Right lung (tissue), 10 donors: ENCODE measurements around the gene C1orf226. TPM values are rescaled to one million over a fixed set of nuclear protein-coding genes. Genes with fewer than 3 reads are reported as not detected.
"Not testable (repeated sequence)": the region's sequence is repeated elsewhere in the genome, so short reads cannot be mapped to it uniquely, and the experiment has no call there.

Source experiments
- DNase-seq, 2 donors: peaks; one replicate each; pipeline ENCODE4 v3.0.0-alpha.2; 2013
- long read RNA-seq, 8 donors: transcript quantifications; one replicate each; lab custom pipeline, GENCODE V29; 2026
- polyA plus RNA-seq, 5 donors: library from polyadenylated mRNA; unstranded; fragments of 120-200 nt; gene quantifications; one replicate each; pipeline versions ENCODE4 v1.2.1 to v1.2.3, GENCODE V29; 2013; ENCODE audit warnings: inconsistent platforms in 1 of 5, low replicate concordance in 1 of 5; ENCODE audit not compliant: insufficient read length in 5 of 5, insufficient read depth in 1 of 5

The C1orf226 gene, protein sequence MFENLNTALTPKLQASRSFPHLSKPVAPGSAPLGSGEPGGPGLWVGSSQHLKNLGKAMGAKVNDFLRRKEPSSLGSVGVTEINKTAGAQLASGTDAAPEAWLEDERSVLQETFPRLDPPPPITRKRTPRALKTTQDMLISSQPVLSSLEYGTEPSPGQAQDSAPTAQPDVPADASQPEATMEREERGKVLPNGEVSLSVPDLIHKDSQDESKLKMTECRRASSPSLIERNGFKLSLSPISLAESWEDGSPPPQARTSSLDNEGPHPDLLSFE
- 1 to 10 TPM; 3.7 to 5.5 (median 4.3) TPM for polyA plus RNA-seq
- long read RNA-seq, donor 1: 0 reads
- long read RNA-seq, donor 2: 0 reads
- long read RNA-seq, donor 3: 0 reads
- long read RNA-seq, donor 4: 0 reads
- long read RNA-seq, donor 5: 0 reads
- long read RNA-seq, donor 6: 0 reads
- long read RNA-seq, donor 7: 0 reads
- long read RNA-seq, donor 8: 0 reads

DNA sequence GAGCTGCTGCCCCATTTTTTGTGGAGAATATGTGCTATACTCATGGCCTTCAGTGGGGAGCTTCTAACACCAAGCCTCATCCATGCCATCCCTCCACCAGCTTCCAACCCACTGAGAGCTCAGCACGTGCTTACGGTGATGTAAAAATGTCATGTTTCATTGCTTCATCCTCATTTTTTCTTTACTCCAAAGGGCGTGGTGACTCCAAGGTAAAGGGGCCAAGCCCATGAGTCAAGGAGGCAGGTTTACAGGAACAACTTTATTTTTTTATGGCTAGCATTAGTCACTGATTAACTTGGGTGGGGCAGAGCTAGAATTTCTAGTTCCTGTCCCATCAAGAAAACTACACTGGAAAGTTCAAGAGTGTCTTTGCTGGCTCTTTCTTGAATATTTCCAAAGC, at the start of gene C1orf226:
Gene C1orf226, plus strand, starts transcription at position 346 of the 400 bp plus-strand sequence. CDS start 174 bp downstream, outside the sequence.
- no peak for DNase-seq

DNA sequence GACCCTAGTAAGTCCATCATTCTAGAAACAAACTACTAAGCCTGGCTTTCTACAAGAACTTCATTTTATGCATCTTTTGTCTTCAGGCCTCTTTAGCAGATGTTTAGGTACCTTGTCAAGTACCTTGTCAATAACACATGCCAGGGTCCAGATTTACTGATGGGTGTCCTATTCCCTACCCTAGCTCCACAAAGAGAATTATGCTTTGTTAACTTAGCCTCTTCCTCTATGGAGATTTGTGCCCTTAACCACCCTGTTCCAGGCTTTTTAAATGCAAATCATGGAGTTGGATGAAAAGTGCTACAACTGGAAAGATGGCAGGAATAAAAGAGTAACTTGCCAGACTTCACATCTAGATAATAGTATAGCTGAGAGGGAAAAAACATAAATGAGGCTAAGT, 47.5 kb upstream of the C1orf226 start:
- no peak for DNase-seq

DNA sequence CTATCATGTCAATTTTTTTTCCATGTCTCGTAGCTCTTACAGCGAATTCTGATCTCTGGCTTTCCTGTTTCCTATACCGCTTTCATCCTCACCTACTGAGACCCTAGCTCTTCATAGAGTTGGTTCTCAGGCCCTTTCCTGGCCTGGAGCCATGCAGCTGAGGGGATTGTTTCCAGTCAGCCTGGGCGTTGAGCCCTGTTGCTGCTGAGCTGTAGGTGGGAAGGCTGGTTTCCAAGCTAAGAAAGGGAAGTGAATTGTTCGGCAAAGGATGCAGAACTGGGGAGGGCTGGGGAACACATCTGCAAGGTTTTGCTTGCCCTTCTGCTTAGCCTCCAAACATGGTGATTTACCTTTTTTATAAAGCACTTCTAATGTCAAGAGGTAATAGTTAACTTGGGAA, 46.4 kb upstream of the C1orf226 start:
- DNase-seq: peak; percentile 20 to 21

DNA sequence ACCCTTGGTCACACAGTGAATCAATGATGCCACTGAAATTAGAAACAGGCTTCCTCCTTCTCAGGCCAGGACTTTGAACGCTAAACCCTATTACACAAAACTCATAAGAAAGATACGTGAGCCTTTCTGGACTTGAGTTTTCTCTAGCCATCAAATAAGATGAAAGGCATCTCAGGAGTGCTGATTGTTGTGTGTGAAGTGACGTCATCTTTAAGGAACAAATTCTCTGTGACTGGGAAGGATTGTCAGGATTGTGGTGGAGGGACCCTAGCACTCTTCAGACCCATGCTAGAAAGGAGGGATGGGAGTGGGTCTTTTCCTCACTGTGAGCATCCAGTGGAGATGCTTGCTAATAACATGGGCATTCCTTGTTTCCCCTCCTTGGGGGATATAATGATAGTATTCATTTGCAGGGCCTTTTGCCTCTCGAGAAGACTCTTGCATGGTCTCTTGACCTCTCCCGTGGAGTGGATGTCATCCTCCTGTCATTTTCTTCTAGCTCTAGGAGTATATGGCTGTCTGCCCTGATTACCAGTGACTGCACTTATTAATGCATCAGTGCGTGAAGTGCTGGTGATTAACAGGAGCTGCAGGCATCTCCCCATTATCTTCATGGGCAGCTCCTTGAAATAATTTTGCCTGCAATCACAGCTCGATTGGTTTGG, 44.8 kb upstream of the C1orf226 start:
- DNase-seq: no peak

DNA sequence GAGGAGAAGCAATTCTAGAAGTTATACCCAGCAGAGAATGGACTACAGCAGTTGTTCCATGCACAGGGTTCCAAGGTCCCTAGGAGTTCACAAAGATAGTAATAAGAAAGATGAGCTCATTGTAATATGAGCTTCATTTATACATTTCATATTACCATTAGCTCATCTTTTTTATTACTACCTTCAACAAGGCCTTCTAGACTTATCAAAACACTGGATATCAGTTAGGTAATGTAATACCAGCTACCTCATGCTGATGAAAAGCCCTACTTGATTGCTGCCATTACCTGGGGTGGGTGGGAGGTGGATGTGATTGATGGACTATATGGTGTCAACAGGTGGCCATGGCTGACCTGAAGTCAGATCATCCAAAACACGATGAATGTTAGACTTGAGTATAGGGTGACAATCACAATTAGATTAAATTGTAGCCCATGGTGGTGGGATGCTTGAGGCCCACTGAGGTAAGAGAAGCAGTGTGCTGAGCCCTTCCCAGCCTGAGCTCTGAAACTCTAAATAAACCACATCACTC, 39.0 kb upstream of the C1orf226 start:
- no peak for DNase-seq

DNA sequence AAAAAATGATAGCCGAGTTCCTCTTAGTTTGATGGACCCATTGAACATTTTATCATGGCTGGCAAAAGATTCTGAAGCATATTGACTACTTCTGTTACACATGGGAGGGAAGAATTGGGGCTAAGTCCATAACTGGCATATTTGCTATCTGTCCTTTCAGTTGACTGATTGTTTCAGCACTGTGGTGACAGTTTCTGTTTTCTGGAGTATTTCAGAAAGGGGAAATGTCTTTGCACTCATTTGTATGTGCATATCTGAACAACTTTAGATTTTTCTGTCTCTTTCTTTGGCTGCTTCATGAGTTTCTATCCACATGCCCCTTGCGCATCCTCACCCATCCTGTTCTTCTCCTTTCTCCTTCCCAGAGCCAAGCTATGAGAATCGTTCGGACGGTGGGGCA, 38.1 kb upstream of the C1orf226 start:
- DNase-seq: no peak

DNA sequence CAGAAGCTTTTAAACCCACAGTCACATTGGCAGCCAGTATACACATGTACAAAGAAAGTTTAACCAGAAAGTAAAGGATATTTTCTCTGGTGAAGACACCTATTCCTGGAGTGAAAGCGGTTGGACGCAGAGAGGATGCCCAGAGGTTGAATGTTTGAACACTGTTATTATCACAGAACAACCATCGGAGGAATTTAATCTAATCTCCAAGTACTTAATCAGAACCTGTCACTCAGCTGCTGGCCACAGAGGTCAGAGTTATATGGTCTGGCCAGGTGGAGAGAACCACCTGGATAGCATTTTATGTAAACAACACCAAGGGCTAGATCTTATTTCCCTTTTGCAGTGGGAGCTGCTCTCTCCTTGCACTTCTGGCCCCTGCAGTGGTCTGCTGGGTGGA, 34.2 kb upstream of the C1orf226 start:
- no peak for DNase-seq

DNA sequence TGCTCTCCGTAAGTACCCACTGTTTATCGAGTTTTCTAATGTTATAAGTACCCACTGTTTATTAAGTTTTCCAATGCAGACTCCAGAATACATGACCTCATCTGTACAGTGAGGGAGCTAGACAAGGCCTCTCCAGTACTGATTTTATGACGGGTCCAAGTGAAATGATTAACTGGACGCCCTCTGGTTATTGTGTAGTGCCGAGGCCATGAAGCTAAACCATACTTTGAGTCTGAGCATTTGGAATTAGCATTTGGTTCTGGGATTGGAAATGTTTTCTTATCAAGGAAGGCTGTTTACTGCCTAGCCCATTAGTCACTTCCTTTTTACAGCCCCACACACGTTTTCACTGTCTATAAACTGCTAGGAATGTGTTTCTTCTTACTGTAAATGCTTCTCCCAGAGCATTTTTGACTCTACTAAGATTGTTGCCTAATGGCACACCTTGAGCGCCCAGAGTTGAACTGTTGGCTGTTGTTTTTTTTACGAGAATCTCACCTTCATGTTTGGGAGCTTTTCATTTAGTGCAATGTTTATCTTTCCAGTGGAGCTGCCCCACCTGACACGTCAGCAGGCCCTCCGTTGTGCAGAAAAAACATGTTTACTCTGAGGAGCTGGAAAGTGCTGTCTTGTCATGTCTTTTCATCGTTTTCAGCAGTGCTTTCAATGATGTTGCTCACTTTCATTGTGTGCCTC, 31.7 kb upstream of the C1orf226 start:
- no peak for DNase-seq

DNA sequence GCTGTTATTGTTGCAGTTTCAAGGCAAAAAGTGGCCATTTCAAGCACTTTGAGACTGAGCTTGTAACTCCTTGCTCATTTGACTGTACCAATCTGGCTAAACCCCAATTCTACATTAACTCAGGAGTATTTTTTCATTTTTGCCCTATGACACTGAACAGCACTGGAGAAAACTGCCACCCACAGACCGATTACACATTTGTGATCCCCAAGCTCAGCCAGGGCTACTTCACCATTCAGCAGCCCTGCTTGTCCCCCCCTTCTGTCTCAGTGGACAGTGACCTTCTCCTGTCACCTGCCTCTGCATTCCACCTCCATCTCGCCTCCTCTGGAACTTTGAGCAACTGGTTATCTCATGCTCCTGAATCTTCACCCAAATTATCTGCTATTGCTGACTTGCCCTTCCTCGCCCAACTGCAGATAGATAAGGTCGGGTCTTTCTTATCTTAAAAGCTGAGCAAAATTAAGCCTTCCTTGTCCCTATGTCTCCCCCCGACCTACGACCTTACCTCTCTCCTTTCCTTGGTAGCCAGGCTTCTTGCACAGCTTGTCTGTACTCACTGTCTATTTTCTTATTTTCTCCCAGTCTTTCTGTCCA, 30.2 kb upstream of the C1orf226 start:
- no peak for DNase-seq

DNA sequence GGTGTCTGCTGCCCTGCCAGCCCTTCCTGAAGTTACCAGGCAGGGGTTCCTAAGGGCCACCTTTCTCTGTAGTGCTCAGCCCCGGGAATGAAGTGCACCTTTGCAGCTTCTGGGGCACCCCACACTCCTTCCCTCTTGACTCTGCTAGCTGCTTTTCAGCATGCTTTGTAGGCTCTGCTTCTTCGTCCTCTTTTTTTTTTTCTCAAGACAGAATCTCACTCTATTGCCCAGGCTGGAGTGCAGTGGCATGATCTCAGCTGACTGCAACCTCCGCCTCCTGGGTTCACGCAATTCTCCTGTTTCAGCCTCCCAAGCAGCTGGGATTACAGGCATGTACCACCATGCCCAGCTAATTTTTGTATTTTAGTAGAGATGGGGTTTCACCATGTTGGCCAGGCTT, 29.7 kb upstream of the C1orf226 start:
- not testable (repeated sequence) for DNase-seq

DNA sequence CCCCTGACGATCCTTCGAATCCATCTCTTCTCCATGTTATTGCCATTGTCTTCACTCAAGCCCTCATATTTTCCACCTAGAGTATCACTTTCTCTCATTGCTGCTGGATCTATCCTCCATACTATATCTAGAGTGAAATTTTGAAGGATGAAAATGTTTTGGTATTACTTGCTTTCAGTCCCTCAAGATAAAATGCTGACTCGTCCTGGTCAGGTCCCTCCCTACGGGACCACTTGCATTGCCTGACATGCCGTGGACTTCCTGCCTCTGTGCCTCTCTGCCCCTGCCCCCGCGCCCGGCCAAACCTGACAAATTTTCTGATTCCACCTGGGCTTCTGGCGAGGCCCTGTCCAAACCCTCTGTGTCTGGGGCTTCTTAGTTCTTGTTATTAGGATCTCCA, 28.4 kb upstream of the C1orf226 start:
- no peak for DNase-seq

DNA sequence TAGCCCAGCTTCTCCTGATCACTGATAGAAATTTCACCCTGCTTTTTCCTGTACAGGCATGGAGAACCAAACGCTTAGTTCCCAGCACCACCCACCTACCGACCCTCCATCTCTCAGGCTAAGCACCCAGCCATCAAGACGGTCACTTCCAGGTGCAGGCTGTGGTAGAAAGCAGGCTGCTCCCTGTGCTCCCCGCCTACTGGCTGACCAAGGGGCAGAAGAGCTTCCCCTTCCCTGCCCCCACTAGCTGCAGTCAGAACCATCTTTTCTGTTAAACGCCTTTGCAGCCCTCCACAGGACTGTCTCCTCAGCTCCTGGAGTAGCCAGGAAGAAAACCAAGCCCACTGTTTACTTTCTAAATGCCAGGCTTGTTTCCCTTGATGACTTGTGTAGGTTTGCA, 27.8 kb upstream of the C1orf226 start:
- no peak for DNase-seq

DNA sequence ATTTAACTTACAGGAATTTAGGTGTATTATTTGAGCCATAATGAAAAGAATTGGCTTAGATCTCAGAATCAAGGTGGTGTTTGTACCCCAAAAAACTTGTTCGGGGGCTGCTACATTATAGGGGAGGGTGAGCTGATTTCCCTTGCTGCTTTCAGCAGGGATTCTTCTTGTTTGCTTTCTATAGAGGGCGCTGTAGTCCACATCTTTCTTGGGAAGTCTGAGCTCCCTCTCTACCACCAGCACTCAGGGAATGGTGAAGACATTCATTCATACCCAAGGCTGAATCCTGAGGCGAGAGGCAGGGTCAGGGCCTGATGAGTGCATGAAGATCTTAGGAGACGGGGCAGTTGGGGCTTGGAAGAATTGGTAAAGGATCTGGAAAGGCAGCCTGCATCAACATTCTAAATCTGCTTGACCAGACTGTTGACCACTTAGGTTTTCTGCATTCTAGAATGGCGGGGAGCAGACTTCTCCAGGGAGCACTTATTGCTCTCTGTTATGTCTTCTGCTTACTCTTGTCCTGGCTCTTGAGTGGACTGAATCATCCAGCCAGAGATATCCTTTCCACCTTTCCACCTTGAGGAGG, 23.8 kb upstream of the C1orf226 start:
- peak in 1 of 2 donors; percentile 3 for DNase-seq

DNA sequence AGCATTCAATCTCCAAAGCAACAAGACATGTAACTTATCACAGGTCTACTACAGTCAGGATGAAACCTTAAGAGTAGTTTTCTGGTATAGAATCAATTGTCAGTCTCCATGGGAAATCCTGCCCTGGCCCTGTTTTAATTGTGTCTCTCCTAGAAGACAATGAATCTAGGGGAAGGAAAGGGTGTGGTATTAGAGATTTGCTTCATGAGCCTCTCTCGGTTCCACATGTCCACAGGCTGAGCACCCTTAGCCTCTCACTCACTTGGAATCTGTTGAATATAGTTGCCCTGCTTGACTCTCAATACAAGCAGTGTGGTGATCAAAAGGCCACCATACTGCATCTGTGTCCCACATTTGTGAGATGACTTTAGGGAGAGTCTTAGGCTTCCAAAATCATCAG, 22.6 kb upstream of the C1orf226 start:
- no peak for DNase-seq

DNA sequence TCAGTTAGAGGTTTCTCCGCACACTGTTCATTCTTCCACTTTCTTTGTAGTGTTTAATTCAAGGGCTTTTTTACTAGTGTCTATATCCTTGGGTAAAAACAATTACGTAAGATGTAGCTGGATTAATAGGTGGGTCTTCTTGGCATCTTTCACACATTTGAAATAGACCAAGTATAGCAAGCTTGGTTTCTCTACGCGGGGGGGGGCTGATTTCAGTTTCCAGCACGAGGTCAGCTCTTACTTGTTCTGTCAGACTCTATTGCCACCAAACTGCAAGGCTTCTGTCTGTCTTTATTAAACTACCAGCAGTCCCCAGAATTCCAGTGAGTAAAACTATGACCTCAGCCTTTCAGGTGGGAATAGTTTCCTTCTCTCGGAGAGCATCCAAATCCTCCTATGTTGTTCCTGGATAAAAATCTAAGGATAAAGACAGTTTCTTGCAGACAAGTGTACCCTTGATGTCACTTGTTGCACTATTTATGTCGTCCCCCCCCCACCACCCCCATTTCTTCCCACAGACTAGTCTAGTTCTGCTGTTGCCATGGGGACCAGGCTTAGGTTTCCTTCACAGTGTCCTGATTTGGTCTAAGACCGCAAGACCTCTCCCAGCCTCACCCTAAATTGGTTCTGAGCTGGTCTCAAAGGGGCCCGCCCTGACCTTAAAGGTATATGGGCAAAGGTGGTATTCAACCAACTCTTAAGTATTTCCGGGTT, 21.8 kb upstream of the C1orf226 start:
- no peak for DNase-seq

DNA sequence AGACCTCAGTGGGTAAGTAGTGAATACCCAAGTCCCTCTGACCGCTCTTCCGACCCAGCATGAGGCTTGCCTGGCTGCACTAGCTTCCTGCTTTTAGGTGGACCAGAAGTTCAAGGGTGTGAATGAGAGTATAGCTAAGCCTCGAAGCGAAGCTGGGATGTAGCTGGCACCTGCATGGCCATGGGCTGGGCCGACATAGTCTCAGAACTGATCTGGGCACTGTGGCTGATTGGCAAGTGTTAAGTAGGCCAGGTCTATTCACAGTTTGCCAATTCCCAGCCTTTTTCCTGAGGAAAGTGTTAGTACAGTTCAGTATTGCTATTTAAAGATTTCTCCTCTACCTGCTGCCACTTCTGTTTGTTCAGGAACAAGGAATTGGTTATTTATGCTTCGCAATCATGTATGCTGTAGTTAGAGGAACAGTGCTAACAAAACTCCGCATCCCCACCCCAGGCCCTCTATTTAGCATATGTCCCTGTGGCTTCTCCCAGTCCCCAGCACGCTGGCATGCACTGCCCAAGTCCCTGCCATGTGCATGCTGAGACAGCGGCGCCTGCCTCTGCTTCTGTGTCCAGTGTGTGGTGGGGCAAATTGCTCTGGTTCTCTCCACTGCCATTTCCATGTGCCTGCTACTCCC, 21.2 kb upstream of the C1orf226 start:
- no peak for DNase-seq

DNA sequence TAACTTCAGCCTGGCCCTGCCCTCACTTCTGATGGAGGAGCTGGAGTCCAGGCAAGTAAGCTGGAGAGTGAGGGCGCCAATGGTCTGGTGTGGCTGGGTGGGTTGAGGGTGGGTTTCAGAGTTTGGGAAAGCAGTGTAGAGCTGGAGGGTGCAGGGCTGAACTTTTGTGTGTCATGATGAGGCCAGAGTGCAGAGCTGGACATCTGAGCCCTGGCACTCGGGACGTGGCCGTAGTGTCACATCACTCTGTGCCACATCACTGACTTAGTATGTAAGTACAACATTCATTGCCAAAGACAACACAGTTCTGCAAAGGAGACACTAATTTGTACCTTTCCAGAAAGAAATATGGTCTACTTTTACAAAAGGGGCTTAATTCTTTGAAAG, 20.7 kb upstream of the C1orf226 start:
- DNase-seq: no peak

DNA sequence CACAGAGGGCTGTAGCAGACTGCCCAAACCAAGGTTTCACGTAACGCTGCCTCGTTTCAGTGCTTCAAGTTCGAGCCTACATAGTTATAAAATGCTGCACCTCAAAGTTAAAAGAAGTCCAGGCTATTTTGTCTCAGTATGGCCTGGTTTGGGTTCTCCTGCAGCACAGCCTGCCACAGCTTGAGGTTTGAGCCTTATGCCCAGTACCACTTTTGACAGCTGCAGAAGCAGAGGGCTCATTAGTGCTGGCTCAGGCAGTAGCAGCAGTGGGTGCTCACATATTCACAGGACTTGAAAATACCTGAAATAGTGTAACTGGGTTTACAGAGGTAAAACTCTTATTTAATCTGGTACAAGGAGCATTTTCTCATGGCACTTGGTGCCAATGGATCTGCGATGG, 20.2 kb upstream of the C1orf226 start:
- no peak for DNase-seq

DNA sequence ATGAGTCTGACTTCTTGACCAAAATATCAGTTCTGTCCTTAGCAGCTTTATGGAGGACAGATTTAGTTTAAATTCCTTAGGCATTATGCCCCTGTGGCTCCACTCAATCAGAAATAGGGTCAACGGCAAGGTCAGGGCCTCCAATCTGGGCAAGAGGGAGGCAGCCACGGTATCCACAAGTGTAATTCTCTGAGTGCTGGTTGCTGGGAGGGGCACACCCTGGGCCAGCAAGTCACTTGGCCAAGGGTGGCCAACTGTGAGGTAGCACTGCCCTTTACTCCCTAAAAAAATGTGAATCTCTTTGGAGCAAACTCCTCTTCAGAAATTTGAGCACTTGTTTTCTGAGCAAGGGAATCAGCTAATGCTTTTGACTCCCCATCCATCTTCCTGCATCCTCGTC, 17.7 kb upstream of the C1orf226 start:
- DNase-seq: no peak

DNA sequence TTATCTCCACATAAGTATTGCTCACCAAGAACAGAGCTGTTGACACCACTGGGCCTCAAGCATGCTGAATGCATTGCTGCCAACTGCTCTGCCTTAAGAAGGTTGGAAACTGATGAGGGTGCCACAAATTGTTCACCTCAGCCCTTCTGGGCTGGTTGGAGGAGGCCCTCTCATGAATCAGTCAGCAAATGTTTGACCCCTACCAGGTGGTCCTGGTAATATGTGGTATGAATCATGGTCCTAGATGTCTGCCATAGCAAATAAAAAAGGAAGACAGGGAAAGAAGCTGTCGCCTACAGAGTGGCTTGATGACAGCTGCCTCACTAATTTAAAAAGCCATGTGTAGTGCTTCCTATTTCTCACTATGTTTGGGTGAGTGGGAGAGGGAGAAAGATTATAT, 17.0 kb upstream of the C1orf226 start:
- no peak for DNase-seq
